Activated naive CD4-positive, alpha-beta T cell treated with anti-CD3 and anti-CD28 coated beads for 36 hours (primary cell): ENCODE measurements around the gene AKR1A1. TPM values are rescaled to one million over a fixed set of nuclear protein-coding genes. Genes with fewer than 3 reads are reported as not detected.

Source experiments
- CTCF ChIA-PET: fragments of 350-600 bp; sonication (Branson Sonifier 250); formaldehyde crosslinking; loops from one replicate; lab custom pipeline; 2021; ENCODE audit warnings: antibody characterized with exemption; lab: Charles Lee
- DNase-seq: peaks from one replicate; pipeline ENCODE4 v3.0.0-alpha.2; 2020
- H3K27ac Mint-ChIP-seq: one replicate; pipeline ENCODE4 v1.8.0; 2021; ENCODE audit warnings: mild to moderate bottlenecking, mixed read lengths
- H3K27me3 Mint-ChIP-seq: one replicate; pipeline ENCODE4 v1.8.0; 2021; ENCODE audit warnings: low read depth, mixed read lengths
- H3K36me3 Mint-ChIP-seq: one replicate; pipeline ENCODE4 v1.8.0; 2021; ENCODE audit warnings: low read depth, mixed read lengths
- H3K4me1 Mint-ChIP-seq: one replicate; pipeline ENCODE4 v1.8.0; 2021; ENCODE audit warnings: low read depth, mixed read lengths
- H3K4me3 Mint-ChIP-seq: one replicate; pipeline ENCODE4 v1.8.0; 2021; ENCODE audit warnings: mild to moderate bottlenecking, moderate library complexity, mixed read lengths
- H3K9me3 Mint-ChIP-seq: one replicate; pipeline ENCODE4 v1.8.0; 2021; ENCODE audit warnings: mixed read lengths
- intact Hi-C: fragments of 100-400 bp; cut with micrococcal nuclease; formaldehyde crosslinking; loops from one replicate; pipeline ENCODE4 v1.15.1; 2023
- total RNA-seq, 2 experiments: library from RNA; stranded (reverse); gene quantifications; one replicate each; pipeline ENCODE4 v1.2.3, GENCODE V29; 2021

The AKR1A1 gene
- total RNA-seq, 2 experiments from 2014 or later: 207 to 217 TPM

GRCh38 chr1:45526135-45526644 is 24.4 kb upstream of the AKR1A1 start:
- Mint-ChIP-seq H3K27me3 (no peaks in the 10 kb centered on the region), H3K27ac (no peak overlapping the region), H3K36me3 (peaks cover under 1% of the 10 kb centered on the region), H3K4me3 (no peak overlapping the region), H3K4me1 (peaks cover 20% of the 10 kb centered on the region), H3K9me3 (no peaks in the 10 kb centered on the region)
- CTCF ChIA-PET: interaction anchor here (0.6 to 1.2 kb wide), 2 partner anchors 9 to 19 kb away, joined by 3 read pairs; no protein-coding TSS in a partner anchor
- intact Hi-C loops: loop anchor here (10.0 kb wide), 1 partner anchor 719 kb away; the partner anchor contains the start of gene RAD54L
- DNase-seq: no peak

GRCh38 chr1:45530632-45531135 is 19.9 kb upstream of the AKR1A1 start:
- intact Hi-C loops: no loop called here
- no peak overlapping the region for H3K27ac Mint-ChIP-seq
- H3K4me3 Mint-ChIP-seq: no peak overlapping the region
- no peaks in the 10 kb centered on the region for H3K36me3 Mint-ChIP-seq
- no peaks in the 10 kb centered on the region for H3K4me1 Mint-ChIP-seq
- no peak for DNase-seq
- no peaks in the 10 kb centered on the region for H3K9me3 Mint-ChIP-seq
- H3K27me3 Mint-ChIP-seq: no peaks in the 10 kb centered on the region
- CTCF ChIA-PET: interaction anchor here (0.6 to 1.3 kb wide), 3 partner anchors 38 to 183 kb away, joined by 3 read pairs; no protein-coding TSS in a partner anchor

DNA sequence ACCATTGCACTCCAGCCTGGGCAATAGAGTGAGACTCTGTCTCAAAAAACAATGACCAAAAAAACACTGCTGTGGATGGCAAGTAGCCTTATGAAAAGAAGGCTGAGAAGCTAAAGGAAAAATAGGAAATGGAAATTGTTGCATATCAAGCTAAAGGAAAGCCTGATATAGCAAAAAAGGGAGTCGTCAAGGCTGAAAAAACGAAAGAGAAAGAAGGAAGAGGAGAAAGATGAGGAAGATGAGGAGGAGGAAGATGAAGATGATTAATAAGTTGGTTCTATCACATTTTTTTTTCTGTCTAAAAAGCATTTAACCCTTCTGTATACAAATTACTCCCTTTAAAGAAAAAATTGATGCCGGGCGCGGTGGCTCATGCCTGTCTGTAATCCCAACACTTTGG is 18.8 kb upstream of the AKR1A1 start:
- H3K27ac Mint-ChIP-seq: no peak overlapping the region

DNA sequence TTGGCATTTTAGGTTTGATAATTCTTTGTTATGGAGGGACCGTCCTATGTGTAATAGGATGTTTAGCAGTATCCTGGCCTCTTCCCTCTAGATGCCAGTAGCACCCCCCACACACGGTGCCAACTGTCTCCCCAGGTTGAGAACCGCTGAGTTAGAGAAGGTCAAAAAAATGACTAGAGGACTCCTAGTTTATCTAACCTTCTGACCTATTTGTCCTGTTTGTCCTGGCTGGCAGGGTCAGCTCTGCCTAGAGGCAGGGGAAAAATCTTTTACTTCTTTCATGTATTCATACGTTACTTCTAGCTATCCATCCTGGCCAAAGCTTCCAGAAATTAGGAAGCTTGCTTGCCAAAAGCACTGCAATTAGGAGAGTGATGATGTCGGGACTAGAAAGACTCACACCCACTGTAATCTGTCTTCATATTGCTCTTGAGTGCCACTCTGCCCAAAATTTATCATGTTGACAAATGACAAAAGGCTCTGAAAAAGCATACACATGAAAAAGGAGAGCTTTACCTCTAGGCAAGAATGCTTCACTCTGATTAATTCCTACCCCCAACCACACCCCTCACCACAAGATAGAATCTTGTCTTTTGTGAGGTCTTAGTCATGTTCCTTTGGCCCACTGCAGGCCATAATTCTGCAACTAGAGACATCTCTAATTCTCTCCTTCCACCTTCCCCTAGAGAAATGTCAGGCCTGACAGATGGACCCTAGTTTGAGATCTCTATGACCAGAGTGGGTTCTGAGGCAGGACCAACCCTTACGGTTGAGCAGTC is 14.4 kb upstream of the AKR1A1 start:
- DNase-seq: no peak
- CTCF ChIA-PET: interaction anchor here (1.3 to 2.1 kb wide), 3 partner anchors 10 to 24 kb away, joined by 3 to 5 read pairs (median 5); partner anchors contain the start of gene PRDX1
- Mint-ChIP-seq H3K27me3 (no peaks in the 10 kb centered on the region), H3K27ac (no peak overlapping the region), H3K4me1 (peaks cover 7% of the 10 kb centered on the region), H3K4me3 (no peak overlapping the region), H3K9me3 (no peaks in the 10 kb centered on the region), H3K36me3 (no peaks in the 10 kb centered on the region)
- intact Hi-C loops: no loop called here

More for the DNA sequence above, 18.8 kb upstream of the AKR1A1 start:
- Mint-ChIP-seq H3K36me3 (no peaks in the 10 kb centered on the region), H3K27me3 (no peaks in the 10 kb centered on the region), H3K4me3 (no peak overlapping the region), H3K9me3 (no peaks in the 10 kb centered on the region), H3K4me1 (peaks cover 7% of the 10 kb centered on the region)
- DNase-seq: no peak
- CTCF ChIA-PET: interaction anchor here (0.7 kb wide), 1 partner anchor 502 kb away, joined by 3 read pairs; no protein-coding TSS in a partner anchor
- intact Hi-C loops: no loop called here

GRCh38 chr1:45536886-45537285 is 13.7 kb upstream of the AKR1A1 start:
- H3K27ac Mint-ChIP-seq: no peak overlapping the region
- H3K4me3 Mint-ChIP-seq: no peak overlapping the region
- peaks cover 7% of the 10 kb centered on the region for H3K4me1 Mint-ChIP-seq
- DNase-seq: no peak
- CTCF ChIA-PET: interaction anchor here (1.3 to 2.1 kb wide), 3 partner anchors 9 to 24 kb away, joined by 3 to 5 read pairs (median 5); partner anchors contain the start of gene PRDX1
- H3K27me3 Mint-ChIP-seq: no peaks in the 10 kb centered on the region
- H3K9me3 Mint-ChIP-seq: no peaks in the 10 kb centered on the region
- H3K36me3 Mint-ChIP-seq: no peaks in the 10 kb centered on the region
- intact Hi-C loops: no loop called here

- Mint-ChIP-seq H3K4me1 (peaks cover 40% of the 10 kb centered on the region), H3K27ac (no peak overlapping the region), H3K9me3 (no peaks in the 10 kb centered on the region), H3K27me3 (no peaks in the 10 kb centered on the region), H3K4me3 (no peak overlapping the region), H3K36me3 (no peaks in the 10 kb centered on the region)
- CTCF ChIA-PET: no interaction called here
- intact Hi-C loops: loop anchor here (5.0 kb wide), 1 partner anchor 41 kb away; the partner anchor contains the start of gene NASP
- no peak for DNase-seq
These were observed 9.4 kb upstream of the AKR1A1 start for GRCh38 chr1:45541193-45541592.

GRCh38 chr1:45542591-45542990 is 8.0 kb upstream of the AKR1A1 start:
- no peak for DNase-seq
- H3K4me3 Mint-ChIP-seq: no peak overlapping the region
- no peaks in the 10 kb centered on the region for H3K9me3 Mint-ChIP-seq
- intact Hi-C loops: loop anchor here (5.0 kb wide), 1 partner anchor 40 kb away; the partner anchor contains the start of gene NASP
- CTCF ChIA-PET: interaction anchor here (0.9 to 1.3 kb wide), 2 partner anchors 8 to 29 kb away, joined by 3 to 4 read pairs; partner anchors contain the start of gene AKR1A1
- no peaks in the 10 kb centered on the region for H3K36me3 Mint-ChIP-seq
- no peaks in the 10 kb centered on the region for H3K27me3 Mint-ChIP-seq
- peaks cover 34% of the 10 kb centered on the region for H3K4me1 Mint-ChIP-seq
- no peak overlapping the region for H3K27ac Mint-ChIP-seq

- H3K4me1 Mint-ChIP-seq: peaks cover 34% of the 10 kb centered on the region
These were observed 6.8 kb upstream of the AKR1A1 start for GRCh38 chr1:45543581-45544417.

DNA sequence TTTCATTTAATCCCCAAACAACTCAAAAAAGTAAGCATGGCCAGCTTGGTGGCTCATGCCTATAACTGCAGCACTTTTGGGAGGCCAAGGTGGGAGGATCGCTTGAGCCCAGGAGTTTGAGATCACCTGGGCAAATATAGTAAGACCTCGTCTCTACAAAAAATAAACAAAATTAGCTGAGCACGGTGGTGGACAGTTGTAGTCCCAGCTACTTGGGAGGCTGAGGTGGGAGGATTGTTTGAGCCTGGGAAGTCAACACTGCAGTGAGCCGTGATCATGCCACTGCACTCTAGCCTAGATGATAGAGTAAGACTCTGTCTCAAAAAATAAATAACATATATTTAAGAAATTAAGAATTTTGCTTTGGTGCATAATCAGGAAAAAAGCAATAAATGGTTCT is 6.1 kb upstream of the AKR1A1 start:
- H3K4me3 Mint-ChIP-seq: no peak overlapping the region
- no peaks in the 10 kb centered on the region for H3K36me3 Mint-ChIP-seq
- CTCF ChIA-PET: interaction anchor here (0.6 to 3.1 kb wide), 4 partner anchors 25 to 791 kb away, joined by 3 to 20 read pairs (median 4); no protein-coding TSS in a partner anchor
- no peaks in the 10 kb centered on the region for H3K27me3 Mint-ChIP-seq
- DNase-seq: no peak
- peak overlapping the region; percentile 55 for H3K27ac Mint-ChIP-seq
- no peaks in the 10 kb centered on the region for H3K9me3 Mint-ChIP-seq
- peaks cover 34% of the 10 kb centered on the region for H3K4me1 Mint-ChIP-seq
- intact Hi-C loops: loop anchor here (1.0 to 5.0 kb wide), 3 partner anchors 38 to 53 kb away; partner anchors contain the start of genes CCDC163, MMACHC, NASP and TESK2

More at GRCh38 chr1:45543581-45544417, 6.8 kb upstream of the AKR1A1 start:
- no peaks in the 10 kb centered on the region for H3K36me3 Mint-ChIP-seq
- CTCF ChIA-PET: interaction anchor here (0.9 to 3.1 kb wide), 5 partner anchors 19 to 31 kb away, joined by 3 to 20 read pairs (median 4); no protein-coding TSS in a partner anchor
- peak overlapping the region; percentile 74 for H3K27ac Mint-ChIP-seq
- peak overlapping the region; percentile 25 for H3K4me3 Mint-ChIP-seq
- H3K27me3 Mint-ChIP-seq: no peaks in the 10 kb centered on the region
- no peaks in the 10 kb centered on the region for H3K9me3 Mint-ChIP-seq
- intact Hi-C loops: loop anchor here (1.0 to 5.0 kb wide), 4 partner anchors 21 to 52 kb away; partner anchors contain the start of genes CCDC163, MMACHC, NASP and TESK2
- DNase-seq: peak; percentile 90

- H3K27ac Mint-ChIP-seq: peak overlapping the region; percentile 27
- peaks cover 34% of the 10 kb centered on the region for H3K4me1 Mint-ChIP-seq
- no peaks in the 10 kb centered on the region for H3K9me3 Mint-ChIP-seq
- no peaks in the 10 kb centered on the region for H3K27me3 Mint-ChIP-seq
- CTCF ChIA-PET: interaction anchor here (0.6 to 3.1 kb wide), 4 partner anchors 9 to 791 kb away, joined by 3 to 20 read pairs (median 3); no protein-coding TSS in a partner anchor
- peak; percentile 62 for DNase-seq
- no peak overlapping the region for H3K4me3 Mint-ChIP-seq
- intact Hi-C loops: loop anchor here (1.0 kb wide), 1 partner anchor 141 kb away; the partner anchor contains the start of gene GPBP1L1
- no peaks in the 10 kb centered on the region for H3K36me3 Mint-ChIP-seq
These were observed 5.6 kb upstream of the AKR1A1 start for GRCh38 chr1:45545019-45545493.
